Heart left ventricle (tissue), 16 donors: ENCODE measurements around the gene VTI1A. TPM values are rescaled to one million over a fixed set of nuclear protein-coding genes. Genes with fewer than 3 reads are reported as not detected.

ENCODE experiments used
- ATAC-seq, 4 donors: fragments of 200-7000 bp; cut with Tn5 transposase; one replicate each; pipeline ENCODE4 v1.9.1; 2020 to 2022; ENCODE audit warnings: moderate library complexity in 4 of 4, mild to moderate bottlenecking in 3 of 4, moderate number of reproducible peaks in 1 of 4
- DNase-seq, 5 donors: peaks; one replicate each; pipeline ENCODE4 v3.0.0-alpha.2; 2020
- H3K27ac ChIP-seq, 12 donors: fragments of 200-600 bp; sonication (generic) in 4 of 12; one replicate each; pipeline versions ENCODE4 v1.5.0 to v1.8.0; 2016 to 2022; ENCODE audit warnings: mild to moderate bottlenecking in 2 of 12
- H3K27me3 ChIP-seq, 9 donors: fragments of 200-600 bp; sonication (generic) in 2 of 9; one replicate each; pipeline versions ENCODE4 v1.5.1 to v1.8.0; 2016 to 2022; ENCODE audit warnings: mild to moderate bottlenecking in 3 of 9
- H3K36me3 ChIP-seq, 9 donors: fragments of 200-600 bp; sonication (generic) in 2 of 9; one replicate each; pipeline versions ENCODE4 v1.5.0 to v1.8.0; 2018 to 2022; ENCODE audit warnings: mild to moderate bottlenecking in 2 of 9
- H3K4me1 ChIP-seq, 12 donors: fragments of 200-600 bp; sonication (generic) in 4 of 12; one replicate each; pipeline versions ENCODE4 v1.5.0 to v1.8.0; 2016 to 2022; ENCODE audit warnings: mild to moderate bottlenecking in 3 of 12
- H3K4me3 ChIP-seq, 12 donors: fragments of 200-600 bp; sonication (generic) in 4 of 12; one replicate each; pipeline versions ENCODE4 v1.5.0 to v1.8.0; 2017 to 2022; ENCODE audit warnings: mild to moderate bottlenecking in 9 of 12, moderate library complexity in 4 of 12
- H3K9me3 ChIP-seq, 12 donors: fragments of 200-600 bp; sonication (generic) in 4 of 12; one replicate each; pipeline versions ENCODE4 v1.5.0 to v1.8.0; 2016 to 2022; ENCODE audit warnings: mild to moderate bottlenecking in 1 of 12
- POLR2A ChIP-seq, 2 donors: fragments of 450-650 bp; IDR thresholded peaks; one replicate each; pipeline ENCODE4 v1.6.1; 2017; ENCODE audit warnings: antibody characterized with exemption in 2 of 2, mild to moderate bottlenecking in 2 of 2, moderate library complexity in 2 of 2
- WGBS, 4 donors: extraction: QIAGEN DNeasy Blood & Tissue Kit in 2 of 4; methylation state at CpG; one replicate each; pipeline versions ENCODE4 v1.1.5 to v1.1.7; 2013 to 2018; 5-methylcytosine and 5-hydroxymethylcytosine counted together
- intact Hi-C, 10 donors: fragments of 100-400 bp; cut with DNase I; formaldehyde crosslinking; loops; one replicate each; pipeline versions ENCODE4 v1.11.1 to v1.14.2; 2022
- polyA plus RNA-seq, 2 donors: library from polyadenylated mRNA; stranded (reverse); fragments of 200-250 nt; gene quantifications; one replicate each; pipeline ENCODE4 v1.2.3, GENCODE V29; 2013
- total RNA-seq, 9 donors: library from RNA; depleted of rRNA in 2 of 9; stranded (reverse); fragments of >200 nt in 2 of 9; fragmentation: NEBNext Ultra II Directional in 3 of 9; extraction: Animal tissue kit (Norgen Biotek cat#: 25700) in 3 of 9; gene quantifications; one replicate each; pipeline versions ENCODE4 v1.1.0 to v1.2.4, GENCODE V29; 2016 to 2023
- TF ChIP-seq, protein P1 (sequence below), 12 donors: fragments of 200-600 bp; sonication (generic) in 4 of 12; IDR thresholded peaks; one replicate each; pipeline versions ENCODE4 v1.5.0 to v1.8.0; 2018 to 2022; ENCODE audit warnings: antibody characterized with exemption in 12 of 12, mild to moderate bottlenecking in 5 of 12
- donor health status: ischemic (EF 13 %, LVEDD 7.1; RV severe dilation, severe dysfunction).
- donor health status: healthy with polysubstance abuse.
- donor health status: DM: no; HTN: yes; CAD: no.
- donor health status: DM: no; HTN: no; CAD: no.
- donor health status: ischemic (EF 25% LVEDD 6.9; RV normal size, moderate dysfunction).
- donor health status: ischemic (EF 25% LVEDD 5.7; RV mildly dilated, moderate dysfunction).
- donor health status: healthy.
- donor health status: DM: yes; HTN: yes; CAD: no.
- donor health status: ischemic (EF 35%, LVEDD 5.7; RV mildly dilated, moderate dysfunction).
- donor health status: nonischemic (EF 11% LVEDD 7.7; RV severe dilation, severe dysfunction).
- donor health status: DM: yes; HTN: yes; CAD: no.
- donor health status: PGD.
- donor health status: ischemic (EF 29% LVEDD 5.4; RV normal size, mild dysfunction).
- donor health status: nonischemic (EF 23%, LVEDD 6.1; RV moderate dilation, normal function).

VTI1A gene
- total and polyA plus RNA-seq, 11 donors: 6.0 to 33.1 (median 23.2) TPM

DNA sequence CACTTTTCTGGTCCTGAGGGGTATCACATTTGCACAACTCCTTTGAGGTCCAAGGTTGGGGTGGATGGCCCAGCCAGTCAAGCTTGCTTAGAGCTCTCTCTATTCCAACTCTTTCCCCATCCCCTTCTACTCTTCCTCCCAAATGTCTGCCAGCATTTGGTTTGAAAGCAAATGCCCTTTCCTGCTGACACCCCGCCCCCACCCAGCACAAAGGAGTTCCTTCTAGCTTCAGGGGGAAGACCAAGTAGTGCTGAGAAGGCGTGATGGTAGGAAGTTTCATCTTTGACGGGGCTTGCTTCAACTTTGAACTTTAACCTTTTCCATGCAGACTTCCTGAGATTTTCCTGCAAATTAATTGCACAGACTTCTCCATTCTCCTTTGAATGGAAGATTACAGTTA lies 365.6 kb downstream of the VTI1A start:
- H3K27me3 ChIP-seq: no peaks in the 10 kb centered on the region
- no peak overlapping the region for H3K27ac ChIP-seq
- H3K4me3 ChIP-seq: no peak overlapping the region
- WGBS, 4 donors: 80 to 87% (median 86%) methylated on average over 3 of the region's 3 CpGs
- no peak for ATAC-seq
- H3K4me1 ChIP-seq: peaks cover 0 to 31% (median 0%) of the 10 kb centered on the region in 12 donors
- no peaks in the 10 kb centered on the region for H3K9me3 ChIP-seq
- intact Hi-C loops: no loop called here
- TF ChIP-seq POLR2A (IDR thresholded peaks at IDR 0.05): no peak
- TF ChIP-seq, protein P1, sequence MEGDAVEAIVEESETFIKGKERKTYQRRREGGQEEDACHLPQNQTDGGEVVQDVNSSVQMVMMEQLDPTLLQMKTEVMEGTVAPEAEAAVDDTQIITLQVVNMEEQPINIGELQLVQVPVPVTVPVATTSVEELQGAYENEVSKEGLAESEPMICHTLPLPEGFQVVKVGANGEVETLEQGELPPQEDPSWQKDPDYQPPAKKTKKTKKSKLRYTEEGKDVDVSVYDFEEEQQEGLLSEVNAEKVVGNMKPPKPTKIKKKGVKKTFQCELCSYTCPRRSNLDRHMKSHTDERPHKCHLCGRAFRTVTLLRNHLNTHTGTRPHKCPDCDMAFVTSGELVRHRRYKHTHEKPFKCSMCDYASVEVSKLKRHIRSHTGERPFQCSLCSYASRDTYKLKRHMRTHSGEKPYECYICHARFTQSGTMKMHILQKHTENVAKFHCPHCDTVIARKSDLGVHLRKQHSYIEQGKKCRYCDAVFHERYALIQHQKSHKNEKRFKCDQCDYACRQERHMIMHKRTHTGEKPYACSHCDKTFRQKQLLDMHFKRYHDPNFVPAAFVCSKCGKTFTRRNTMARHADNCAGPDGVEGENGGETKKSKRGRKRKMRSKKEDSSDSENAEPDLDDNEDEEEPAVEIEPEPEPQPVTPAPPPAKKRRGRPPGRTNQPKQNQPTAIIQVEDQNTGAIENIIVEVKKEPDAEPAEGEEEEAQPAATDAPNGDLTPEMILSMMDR (IDR thresholded peaks at IDR 0.05): no peak
- peaks cover 0 to 9% (median 0%) of the 10 kb centered on the region in 9 donors for H3K36me3 ChIP-seq
- no peak for DNase-seq

DNA sequence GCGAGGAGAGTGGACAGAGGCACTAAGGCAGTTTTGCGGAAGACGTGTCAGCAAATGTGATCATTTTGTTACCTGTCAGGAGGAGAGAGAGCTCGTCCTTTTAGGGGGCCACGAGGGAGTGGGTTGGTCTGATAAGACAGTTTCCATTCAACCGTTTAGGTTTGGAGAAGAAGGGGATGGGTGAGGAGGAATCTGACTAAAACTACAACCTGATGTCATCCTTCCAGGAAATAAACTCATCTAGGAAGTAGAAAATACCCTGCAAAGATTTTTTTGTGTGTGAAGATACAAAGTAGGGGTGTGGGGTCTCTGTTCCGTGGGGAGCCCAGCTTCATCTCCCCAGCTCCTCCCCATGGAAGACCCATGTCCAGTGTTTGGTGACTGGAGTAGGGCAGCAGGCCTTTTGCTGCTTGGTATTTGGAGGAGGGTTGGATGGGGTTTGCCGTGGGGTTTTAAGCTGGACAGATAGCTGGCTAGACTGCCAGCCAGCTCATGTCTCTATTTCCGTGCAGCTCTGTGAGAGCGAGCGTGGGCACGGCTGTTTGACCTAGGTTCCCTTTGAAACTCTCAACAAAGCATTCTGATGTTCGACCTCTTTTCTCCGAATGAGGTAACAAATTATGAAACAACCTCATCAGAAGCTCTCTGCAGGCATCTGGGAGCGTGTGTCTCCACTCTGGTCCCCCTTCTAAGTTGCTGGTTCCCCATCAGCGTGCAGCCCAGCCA lies 367.0 kb downstream of the VTI1A start:
- Histone ChIP-seq H3K4me1 (peaks cover 0 to 31% (median 0%) of the 10 kb centered on the region in 12 donors), H3K27ac (no peak overlapping the region), H3K27me3 (no peaks in the 10 kb centered on the region), H3K9me3 (no peaks in the 10 kb centered on the region), H3K4me3 (no peak overlapping the region), H3K36me3 (peaks cover 0 to 9% (median 0%) of the 10 kb centered on the region in 9 donors)
- TF ChIP-seq POLR2A (IDR thresholded peaks at IDR 0.05): no peak
- TF ChIP-seq, protein P1 (IDR thresholded peaks at IDR 0.05): no peak
- DNase-seq: no peak
- intact Hi-C loops: no loop called here
- 90 to 94% (median 91%) methylated on average over 16 of the region's 16 CpGs for WGBS, 4 donors
- ATAC-seq: no peak

DNA sequence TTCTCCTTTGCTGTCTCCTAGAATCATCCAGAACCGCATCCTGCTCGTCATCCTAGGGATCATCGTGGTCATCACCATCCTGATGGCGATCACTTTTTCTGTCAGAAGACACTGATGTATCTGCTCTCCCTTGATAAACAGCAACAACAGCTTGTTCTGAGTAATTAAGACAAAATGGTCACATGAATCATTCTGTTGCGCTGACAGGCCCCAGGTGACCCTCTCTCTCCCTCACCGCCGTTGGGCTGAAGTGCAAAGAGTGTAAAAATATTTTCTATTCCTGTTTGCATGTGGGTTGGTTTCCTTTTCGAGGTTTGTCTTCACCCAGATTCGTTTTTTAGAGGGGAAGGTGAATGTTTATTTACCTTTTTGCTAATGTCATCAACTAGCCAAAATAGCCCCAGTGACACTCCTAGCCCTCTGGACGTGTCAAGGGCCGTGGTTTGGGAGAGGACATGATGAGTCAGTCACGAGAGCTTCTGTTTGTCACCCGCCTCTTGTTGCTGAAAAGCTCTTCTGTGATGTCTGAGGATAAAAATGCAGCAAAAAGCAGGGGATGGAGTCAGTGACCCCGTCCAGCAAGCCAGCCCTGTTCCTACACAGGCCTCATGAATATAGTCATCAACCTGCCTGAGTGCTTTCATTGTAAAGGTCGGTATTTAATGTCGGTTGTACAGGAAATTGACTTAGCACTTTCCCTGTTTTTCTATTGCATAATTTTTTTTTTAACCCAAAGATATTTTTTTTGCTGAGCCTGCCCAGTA lies 368.4 kb downstream of the VTI1A start:
- intact Hi-C loops: no loop called here
- WGBS, 4 donors: 69 to 78% (median 72%) methylated on average over 16 of the region's 16 CpGs
- no peak for TF ChIP-seq POLR2A (IDR thresholded peaks at IDR 0.05)
- TF ChIP-seq, protein P1 (IDR thresholded peaks at IDR 0.05): no peak

DNA sequence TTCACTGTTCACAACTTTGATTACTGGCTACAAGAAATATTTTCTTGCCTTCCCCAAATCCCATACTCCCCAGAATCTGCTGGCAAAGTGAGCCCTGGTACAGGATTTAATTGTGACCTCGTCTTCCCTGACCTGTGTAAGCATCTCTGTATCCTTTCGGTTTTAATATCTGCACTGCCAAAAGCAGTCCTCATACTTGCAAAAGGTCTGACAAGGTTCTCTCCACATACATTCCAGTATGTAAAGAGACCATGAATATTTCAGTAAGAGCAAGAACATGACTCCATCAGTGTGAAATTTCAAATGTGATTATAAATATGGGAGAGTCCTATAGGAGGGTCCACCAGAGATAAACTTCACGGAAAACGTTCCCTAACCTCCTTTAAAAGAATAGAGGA lies 369.0 kb downstream of the VTI1A start:
- Histone ChIP-seq H3K27ac (peak overlapping the region in 2 of 12 donors; percentile 9 to 45), H3K36me3 (peaks cover 0 to 9% (median 0%) of the 10 kb centered on the region in 9 donors), H3K9me3 (no peaks in the 10 kb centered on the region), H3K4me1 (peaks cover 0 to 31% (median 0%) of the 10 kb centered on the region in 12 donors), H3K27me3 (no peaks in the 10 kb centered on the region), H3K4me3 (no peak overlapping the region)
- no peak for ATAC-seq
- intact Hi-C loops: no loop called here
- TF ChIP-seq POLR2A (IDR thresholded peaks at IDR 0.05): no peak
- TF ChIP-seq, protein P1 (IDR thresholded peaks at IDR 0.05): no peak
- no peak for DNase-seq
- WGBS, 4 donors: 78 to 82% (median 80%) methylated on average over 4 of the region's 4 CpGs

More for the DNA sequence above, 368.4 kb downstream of the VTI1A start:
- no peak for DNase-seq
- peak in 2 of 4 donors; percentile 21 to 43 for ATAC-seq
- peaks cover 0 to 31% (median 0%) of the 10 kb centered on the region in 12 donors for H3K4me1 ChIP-seq
- peaks cover 0 to 9% (median 0%) of the 10 kb centered on the region in 9 donors for H3K36me3 ChIP-seq
- H3K27ac ChIP-seq: peak overlapping the region in 2 of 12 donors; percentile 26 to 45
- H3K4me3 ChIP-seq: no peak overlapping the region
- H3K9me3 ChIP-seq: no peaks in the 10 kb centered on the region
- no peaks in the 10 kb centered on the region for H3K27me3 ChIP-seq
